ENCODE measurements around the gene KAZN.

KAZN gene

GRCh38 chr1:14826172-14826636, 227.7 kb downstream of the KAZN start:
- no peaks in the 10 kb centered on the region for H3K9me3 ChIP-seq (ENCODE audit: control insufficient read depth, insufficient read depth, low read length)
- H3K9me2 ChIP-seq (replicated peaks; ENCODE audit: control insufficient read depth, low read length): no peaks in the 10 kb centered on the region
- peaks cover 14% of the 10 kb centered on the region for H3K4me1 ChIP-seq (ENCODE audit: control insufficient read depth, low read length)
- H3F3A ChIP-seq (ENCODE audit: control insufficient read depth, insufficient read depth): no peaks in the 10 kb centered on the region
- no peaks in the 10 kb centered on the region for H4K20me1 ChIP-seq (ENCODE audit: control insufficient read depth, insufficient read depth, low read depth, low read length)
- no peaks in the 10 kb centered on the region for H3K79me2 ChIP-seq (ENCODE audit: control insufficient read depth, low read length)
- no peak for TF ChIP-seq EZH2phosphoT487 (IDR thresholded peaks at IDR 0.05; ENCODE audit: borderline replicate concordance, low read length)
- TF ChIP-seq CTCF (IDR thresholded peaks at IDR 0.05; ENCODE audit: low read depth, low read length, poor library complexity, severe bottlenecking): no peak
- H3K27me3 ChIP-seq (ENCODE audit: control insufficient read depth, low read length): no peaks in the 10 kb centered on the region
- no peak overlapping the region for H3K4me2 ChIP-seq (ENCODE audit: low read length)
- no peaks in the 10 kb centered on the region for H3K36me3 ChIP-seq (ENCODE audit: control insufficient read depth, low read length)
- H3K27ac ChIP-seq (ENCODE audit: low read depth, low read length): no peak overlapping the region
- H3K4me3 ChIP-seq (ENCODE audit: low read length): no peak overlapping the region

- Histone ChIP-seq H3K4me1 (ENCODE audit: control insufficient read depth, low read length) (peaks cover 14% of the 10 kb centered on the region), H3F3A (ENCODE audit: control insufficient read depth, insufficient read depth) (no peaks in the 10 kb centered on the region), H3K79me2 (ENCODE audit: control insufficient read depth, low read length) (no peaks in the 10 kb centered on the region), H3K4me2 (ENCODE audit: low read length) (no peak overlapping the region), H3K9me3 (ENCODE audit: control insufficient read depth, insufficient read depth, low read length) (no peaks in the 10 kb centered on the region), H3K27ac (ENCODE audit: low read depth, low read length) (no peak overlapping the region), H3K36me3 (ENCODE audit: control insufficient read depth, low read length) (no peaks in the 10 kb centered on the region), H3K9me2 (replicated peaks; ENCODE audit: control insufficient read depth, low read length) (no peaks in the 10 kb centered on the region), H4K20me1 (ENCODE audit: control insufficient read depth, insufficient read depth, low read depth, low read length) (no peaks in the 10 kb centered on the region), H3K27me3 (ENCODE audit: control insufficient read depth, low read length) (no peaks in the 10 kb centered on the region), H3K4me3 (ENCODE audit: low read length) (no peak overlapping the region)
- TF ChIP-seq CTCF (IDR thresholded peaks at IDR 0.05; ENCODE audit: low read depth, low read length, poor library complexity, severe bottlenecking): no peak
- no peak for TF ChIP-seq EZH2phosphoT487 (IDR thresholded peaks at IDR 0.05; ENCODE audit: borderline replicate concordance, low read length)
Observed at GRCh38 chr1:14826731-14827326, 228.3 kb downstream of the KAZN start.

- Histone ChIP-seq H4K20me1 (ENCODE audit: control insufficient read depth, insufficient read depth, low read depth, low read length) (no peaks in the 10 kb centered on the region), H3K36me3 (ENCODE audit: control insufficient read depth, low read length) (no peaks in the 10 kb centered on the region), H3K79me2 (ENCODE audit: control insufficient read depth, low read length) (no peaks in the 10 kb centered on the region), H3K4me3 (ENCODE audit: low read length) (no peak overlapping the region), H3K27me3 (ENCODE audit: control insufficient read depth, low read length) (no peaks in the 10 kb centered on the region), H3F3A (ENCODE audit: control insufficient read depth, insufficient read depth) (no peaks in the 10 kb centered on the region), H3K9me2 (replicated peaks; ENCODE audit: control insufficient read depth, low read length) (no peaks in the 10 kb centered on the region), H3K9me3 (ENCODE audit: control insufficient read depth, insufficient read depth, low read length) (no peaks in the 10 kb centered on the region), H3K27ac (ENCODE audit: low read depth, low read length) (no peak overlapping the region), H3K4me2 (ENCODE audit: low read length) (no peak overlapping the region), H3K4me1 (ENCODE audit: control insufficient read depth, low read length) (peaks cover 14% of the 10 kb centered on the region)
- TF ChIP-seq CTCF (IDR thresholded peaks at IDR 0.05; ENCODE audit: low read depth, low read length, poor library complexity, severe bottlenecking) (no peak), EZH2phosphoT487 (IDR thresholded peaks at IDR 0.05; ENCODE audit: borderline replicate concordance, low read length) (no peak)
Observed at GRCh38 chr1:14827870-14828269, 229.4 kb downstream of the KAZN start.
